HEK293 (cell line): ENCODE results near the gene CAPSL.
A peak's percentile ranks its signal among the peaks of the same experiment; 100 is the strongest.
"Not testable (repeated sequence)": the region's sequence is repeated elsewhere in the genome, so short reads cannot be mapped to it uniquely, and the experiment has no call there.

Source experiments
- CTCF ChIA-PET: fragments of 350-600 bp; formaldehyde crosslinking; extraction: SDS; loops from one replicate; lab custom pipeline; 2021; ENCODE audit warnings: antibody characterized with exemption; lab: Yijun Ruan, JAX
- POLR2A ChIA-PET: fragments of 300-600 bp; formaldehyde crosslinking; extraction: SDS; loops from one replicate; lab custom pipeline; 2020; ENCODE audit warnings: antibody characterized with exemption, inconsistent platforms; lab: Yijun Ruan, JAX
- H3K27ac ChIP-seq: fragments of 200-500 bp; sonication (Bioruptor generic); 2 replicates; pipeline ENCODE4 v1.5.1; 2014; ENCODE audit warnings: low read depth, low read length, control low read depth, inconsistent platforms; ENCODE audit errors: extremely low read depth
- H3K36me3 ChIP-seq, 2 experiments: fragments of 200-500 bp in 1 of 2; sonication (Bioruptor generic) in 1 of 2; 1 replicate in 1 of 2; 2 replicates in 1 of 2; pipeline ENCODE4 v1.5.1; 2014 to 2017; ENCODE audit warnings: inconsistent platforms in 2 of 2, low read length in 2 of 2; ENCODE audit not compliant: control insufficient read depth in 2 of 2, insufficient read depth in 1 of 2
- H3K4me1 ChIP-seq: fragments of 200-500 bp; sonication (Bioruptor generic); 2 replicates; pipeline ENCODE4 v1.5.1; 2014; ENCODE audit warnings: mild to moderate bottlenecking, low read length, inconsistent platforms; ENCODE audit not compliant: control insufficient read depth, insufficient read depth
- H3K4me3 ChIP-seq: 2 replicates; pipeline ENCODE4 v1.5.1; 2011; ENCODE audit warnings: low read depth, mild to moderate bottlenecking, control low read depth, low read length, moderate library complexity
- H3K9me3 ChIP-seq: fragments of 200-500 bp; sonication (Bioruptor generic); 2 replicates; pipeline ENCODE4 v1.5.1; 2014; ENCODE audit warnings: low read depth, low read length, inconsistent platforms; ENCODE audit not compliant: control insufficient read depth, insufficient read depth
- MYNN ChIP-seq: fragments of 450-650 bp; formaldehyde crosslinking; IDR thresholded peaks from 2 replicates; pipeline ENCODE4 v1.5.1; 2016; ENCODE audit warnings: missing biosample characterization, missing genetic modification characterization, borderline replicate concordance
- SCRT2 ChIP-seq: fragments of 450-650 bp; formaldehyde crosslinking; IDR thresholded peaks from 2 replicates; pipeline ENCODE4 v1.5.1; 2016; ENCODE audit warnings: missing biosample characterization, missing genetic modification characterization
- TSHZ1 ChIP-seq: fragments of 450-650 bp; formaldehyde crosslinking; IDR thresholded peaks from 2 replicates; pipeline ENCODE4 v1.5.1; 2016; ENCODE audit warnings: missing biosample characterization, missing genetic modification characterization, borderline replicate concordance
- ZFHX2 ChIP-seq: fragments of 450-650 bp; formaldehyde crosslinking; conservative IDR thresholded peaks from 2 replicates; pipeline ENCODE4 v1.5.1; 2016; ENCODE audit warnings: missing biosample characterization, missing genetic modification characterization
- ZNF140 ChIP-seq: fragments of 450-650 bp; formaldehyde crosslinking; IDR thresholded peaks from 2 replicates; pipeline ENCODE4 v1.5.1; 2016; ENCODE audit warnings: missing biosample characterization, missing genetic modification characterization
- ZNF645 ChIP-seq: fragments of 450-650 bp; formaldehyde crosslinking; IDR thresholded peaks from 2 replicates; pipeline ENCODE4; 2016; ENCODE audit warnings: missing biosample characterization, missing genetic modification characterization
- TF ChIP-seq, protein P1 (sequence below): fragments of 450-650 bp; formaldehyde crosslinking; IDR thresholded peaks from 2 replicates; pipeline ENCODE4 v1.5.1; 2016; ENCODE audit warnings: missing biosample characterization, missing genetic modification characterization

CAPSL gene

GRCh38 chr5:35894131-35894530 lies 44.3 kb downstream of the CAPSL start:
- POLR2A ChIA-PET = no interaction called here
- H3K9me3 ChIP-seq = no peaks in the 10 kb centered on the region
- no peak overlapping the region for H3K4me3 ChIP-seq
- no peak overlapping the region for H3K27ac ChIP-seq
- TF ChIP-seq, protein P1, sequence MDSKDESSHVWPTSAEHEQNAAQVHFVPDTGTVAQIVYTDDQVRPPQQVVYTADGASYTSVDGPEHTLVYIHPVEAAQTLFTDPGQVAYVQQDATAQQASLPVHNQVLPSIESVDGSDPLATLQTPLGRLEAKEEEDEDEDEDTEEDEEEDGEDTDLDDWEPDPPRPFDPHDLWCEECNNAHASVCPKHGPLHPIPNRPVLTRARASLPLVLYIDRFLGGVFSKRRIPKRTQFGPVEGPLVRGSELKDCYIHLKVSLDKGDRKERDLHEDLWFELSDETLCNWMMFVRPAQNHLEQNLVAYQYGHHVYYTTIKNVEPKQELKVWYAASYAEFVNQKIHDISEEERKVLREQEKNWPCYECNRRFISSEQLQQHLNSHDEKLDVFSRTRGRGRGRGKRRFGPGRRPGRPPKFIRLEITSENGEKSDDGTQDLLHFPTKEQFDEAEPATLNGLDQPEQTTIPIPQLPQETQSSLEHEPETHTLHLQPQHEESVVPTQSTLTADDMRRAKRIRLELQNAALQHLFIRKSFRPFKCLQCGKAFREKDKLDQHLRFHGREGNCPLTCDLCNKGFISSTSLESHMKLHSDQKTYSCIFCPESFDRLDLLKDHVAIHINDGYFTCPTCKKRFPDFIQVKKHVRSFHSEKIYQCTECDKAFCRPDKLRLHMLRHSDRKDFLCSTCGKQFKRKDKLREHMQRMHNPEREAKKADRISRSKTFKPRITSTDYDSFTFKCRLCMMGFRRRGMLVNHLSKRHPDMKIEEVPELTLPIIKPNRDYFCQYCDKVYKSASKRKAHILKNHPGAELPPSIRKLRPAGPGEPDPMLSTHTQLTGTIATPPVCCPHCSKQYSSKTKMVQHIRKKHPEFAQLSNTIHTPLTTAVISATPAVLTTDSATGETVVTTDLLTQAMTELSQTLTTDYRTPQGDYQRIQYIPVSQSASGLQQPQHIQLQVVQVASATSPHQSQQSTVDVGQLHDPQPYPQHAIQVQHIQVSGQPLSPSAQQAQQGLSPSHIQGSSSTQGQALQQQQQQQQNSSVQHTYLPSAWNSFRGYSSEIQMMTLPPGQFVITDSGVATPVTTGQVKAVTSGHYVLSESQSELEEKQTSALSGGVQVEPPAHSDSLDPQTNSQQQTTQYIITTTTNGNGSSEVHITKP (tag by site-specific recombination) = no peak
- TF ChIP-seq MYNN (tag by site-specific recombination) (no peak), ZNF140 (no peak), TSHZ1 (tag by site-specific recombination) (no peak), ZFHX2 (tag by site-specific recombination) (no peak)
- TF ChIP-seq, all 188 proteins: peak for 0
- Histone ChIP-seq H3K36me3 (no peaks in the 10 kb centered on the region), H3K4me1 (no peaks in the 10 kb centered on the region)
- CTCF ChIA-PET = interaction anchor here (0.6 kb wide), 1 partner anchor 53 kb away, joined by 3 read pairs; no protein-coding TSS in a partner anchor

- H3K27ac ChIP-seq, POLR2A ChIA-PET, H3K4me1 ChIP-seq, H3K9me3 ChIP-seq, CTCF ChIA-PET, H3K4me3 ChIP-seq, H3K36me3 ChIP-seq: not testable (repeated sequence)
These were observed 45.6 kb downstream of the CAPSL start for GRCh38 chr5:35892799-35893198.

- H3K27ac ChIP-seq = no peak overlapping the region
- no peaks in the 10 kb centered on the region for H3K36me3 ChIP-seq
- H3K4me3 ChIP-seq = no peak overlapping the region
- POLR2A ChIA-PET = no interaction called here
- no peaks in the 10 kb centered on the region for H3K9me3 ChIP-seq
- TF ChIP-seq SCRT2 (tag by site-specific recombination) (0 out of 2 replicates have a peak, but pooled peaks have one; percentile 25), ZNF645 (tag by site-specific recombination) (no peak)
- TF ChIP-seq, all 188 proteins: peak for 1
- H3K4me1 ChIP-seq = no peaks in the 10 kb centered on the region
- CTCF ChIA-PET = interaction anchor here (0.6 to 1.5 kb wide), 3 partner anchors 9 to 36 kb away, joined by 3 to 4 read pairs (median 3); no protein-coding TSS in a partner anchor
These were observed 48.1 kb downstream of the CAPSL start for GRCh38 chr5:35890021-35891020.
